Gastroesophageal sphincter (tissue), 4 donors: Measurements from ENCODE around the gene GPR137B. TPM values are rescaled to one million over a fixed set of nuclear protein-coding genes. Genes with fewer than 3 reads are reported as not detected.

Experiments
- ATAC-seq: fragments of 150-250 bp; one replicate; pipeline ENCODE4 v1.9.1; 2016; ENCODE audit warnings: mild to moderate bottlenecking, moderate library complexity
- H3K27ac ChIP-seq, 4 donors: fragments of 200-600 bp; sonication (generic) in 3 of 4; 1 replicate in 3 of 4; 2 replicates in 1 of 4; pipeline ENCODE4 v1.5.1; 2016 to 2019
- H3K27me3 ChIP-seq: fragments of 200-600 bp; sonication (generic); one replicate; pipeline ENCODE4 v1.5.1; 2019
- H3K36me3 ChIP-seq, 2 donors: fragments of 200-600 bp; sonication (generic); one replicate each; pipeline ENCODE4 v1.5.1; 2019; ENCODE audit warnings: control low read depth in 1 of 2
- H3K4me1 ChIP-seq, 3 donors: fragments of 200-600 bp; sonication (generic); 1 replicate in 2 of 3; 2 replicates in 1 of 3; pipeline ENCODE4 v1.5.1; 2016 to 2019; ENCODE audit warnings: control low read depth in 2 of 3
- H3K4me3 ChIP-seq, 2 donors: fragments of 200-600 bp; sonication (generic); one replicate each; pipeline ENCODE4 v1.5.1; 2019; ENCODE audit warnings: mild to moderate bottlenecking in 1 of 2, moderate library complexity in 1 of 2
- H3K9me3 ChIP-seq, 3 donors: fragments of 200-600 bp; sonication (generic); one replicate each; pipeline ENCODE4 v1.5.1; 2017 to 2019; ENCODE audit warnings: control low read depth in 2 of 3
- EP300 ChIP-seq: sonication (generic); formaldehyde crosslinking; IDR thresholded peaks from one replicate; pipeline ENCODE4 v1.6.1; 2017; ENCODE audit warnings: antibody characterized with exemption, mild to moderate bottlenecking
- POLR2A ChIP-seq, 2 donors: fragments of 450-650 bp; IDR thresholded peaks; one replicate each; pipeline ENCODE4 v1.6.1; 2017; ENCODE audit warnings: antibody characterized with exemption in 2 of 2, mild to moderate bottlenecking in 2 of 2, moderate library complexity in 1 of 2
- POLR2AphosphoS5 ChIP-seq: sonication (generic); formaldehyde crosslinking; IDR thresholded peaks from one replicate; pipeline ENCODE4 v1.6.1; 2017; ENCODE audit warnings: antibody characterized with exemption
- WGBS, 2 donors: methylation state at CpG; one replicate each; pipeline ENCODE4 v1.1.5; 2018; ENCODE audit warnings: low coverage in 1 of 2; 5-methylcytosine and 5-hydroxymethylcytosine counted together
- total RNA-seq, 4 donors: library from RNA; depleted of rRNA; stranded (reverse); fragments of >200 nt; gene quantifications; one replicate each; pipeline ENCODE4 v1.1.0, GENCODE V29; 2016
- TF ChIP-seq, protein P1 (sequence below), 4 experiments: fragments of 200-600 bp in 2 of 4; fragments of 450-650 bp in 2 of 4; sonication (generic) in 1 of 4; IDR thresholded peaks; one replicate each; pipeline ENCODE4 v1.5.1; 2017 to 2019; ENCODE audit warnings: antibody characterized with exemption in 4 of 4, mild to moderate bottlenecking in 2 of 4, moderate library complexity in 2 of 4

GPR137B gene
- total RNA-seq, 4 donors from 2014 or later: 11.4 to 17.7 (median 14.1) TPM

DNA sequence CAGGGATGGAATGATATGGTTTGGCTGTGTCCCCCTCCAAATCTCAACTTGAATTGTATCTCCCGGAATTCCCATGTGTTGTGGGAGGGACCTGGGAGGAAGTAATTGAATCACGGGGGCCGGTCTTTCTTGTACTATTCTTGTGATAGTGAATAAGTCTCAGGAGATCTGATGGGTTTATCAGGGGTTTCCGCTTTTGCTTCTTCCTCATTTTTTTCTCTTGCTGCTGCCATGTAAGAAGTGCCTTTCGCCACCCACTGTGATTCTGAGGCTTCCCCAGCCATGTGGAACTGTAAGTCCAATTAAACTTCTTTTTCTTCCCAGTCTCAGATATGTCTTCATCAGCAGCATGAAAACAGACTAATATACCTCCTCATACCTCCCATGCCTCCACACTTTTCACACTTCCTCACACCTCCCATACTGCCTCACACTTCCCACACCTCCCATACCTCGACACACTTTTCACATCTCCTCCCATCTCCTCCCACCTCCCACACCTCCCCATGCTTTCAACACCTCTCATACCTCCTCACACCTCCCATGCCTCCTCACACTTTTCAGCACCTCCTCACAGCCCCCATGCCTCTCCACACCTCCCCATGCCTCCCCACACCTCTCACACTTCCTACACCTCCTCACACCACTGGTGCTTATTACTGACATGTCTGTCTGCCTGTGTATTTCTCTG is 21.3 kb downstream of the GPR137B start:
- H3K27ac ChIP-seq: no peak overlapping the region
- 71 to 84% methylated on average over 5 to 6 of the region's 6 CpGs for WGBS, 2 donors
- H3K9me3 ChIP-seq: peaks cover 0 to 31% (median 0%) of the 10 kb centered on the region in 3 donors
- H3K36me3 ChIP-seq: peaks cover 0 to 11% of the 10 kb centered on the region in 2 donors
- no peak for TF ChIP-seq POLR2A (IDR thresholded peaks at IDR 0.05)
- TF ChIP-seq, protein P1, sequence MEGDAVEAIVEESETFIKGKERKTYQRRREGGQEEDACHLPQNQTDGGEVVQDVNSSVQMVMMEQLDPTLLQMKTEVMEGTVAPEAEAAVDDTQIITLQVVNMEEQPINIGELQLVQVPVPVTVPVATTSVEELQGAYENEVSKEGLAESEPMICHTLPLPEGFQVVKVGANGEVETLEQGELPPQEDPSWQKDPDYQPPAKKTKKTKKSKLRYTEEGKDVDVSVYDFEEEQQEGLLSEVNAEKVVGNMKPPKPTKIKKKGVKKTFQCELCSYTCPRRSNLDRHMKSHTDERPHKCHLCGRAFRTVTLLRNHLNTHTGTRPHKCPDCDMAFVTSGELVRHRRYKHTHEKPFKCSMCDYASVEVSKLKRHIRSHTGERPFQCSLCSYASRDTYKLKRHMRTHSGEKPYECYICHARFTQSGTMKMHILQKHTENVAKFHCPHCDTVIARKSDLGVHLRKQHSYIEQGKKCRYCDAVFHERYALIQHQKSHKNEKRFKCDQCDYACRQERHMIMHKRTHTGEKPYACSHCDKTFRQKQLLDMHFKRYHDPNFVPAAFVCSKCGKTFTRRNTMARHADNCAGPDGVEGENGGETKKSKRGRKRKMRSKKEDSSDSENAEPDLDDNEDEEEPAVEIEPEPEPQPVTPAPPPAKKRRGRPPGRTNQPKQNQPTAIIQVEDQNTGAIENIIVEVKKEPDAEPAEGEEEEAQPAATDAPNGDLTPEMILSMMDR (IDR thresholded peaks at IDR 0.05): no peak
- no peak for TF ChIP-seq EP300
- no peak for TF ChIP-seq POLR2AphosphoS5
- no peak overlapping the region for H3K4me3 ChIP-seq
- no peaks in the 10 kb centered on the region for H3K4me1 ChIP-seq
- no peaks in the 10 kb centered on the region for H3K27me3 ChIP-seq
- no peak for ATAC-seq

DNA sequence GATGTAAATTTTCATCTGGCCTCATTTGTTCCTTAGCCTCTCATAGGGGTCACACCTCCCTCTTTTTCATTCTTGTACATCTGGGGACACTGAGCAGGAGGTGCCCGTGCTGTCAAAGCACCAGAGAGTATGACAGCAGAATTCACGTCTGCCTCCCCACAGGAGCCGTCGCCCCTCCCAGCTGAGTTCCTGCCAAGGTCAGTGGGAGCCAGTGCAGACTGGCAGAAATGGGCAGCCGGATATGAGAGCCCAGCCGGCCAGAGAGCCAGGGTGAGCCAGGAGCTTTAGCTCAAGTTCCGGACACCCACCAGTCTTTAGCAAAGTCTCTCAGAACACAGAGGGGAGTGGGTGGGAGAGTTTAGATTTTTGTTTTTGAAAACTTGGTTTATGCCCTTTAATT is 21.9 kb downstream of the GPR137B start:
- Histone ChIP-seq H3K36me3 (peaks cover 0 to 11% of the 10 kb centered on the region in 2 donors), H3K27me3 (no peaks in the 10 kb centered on the region), H3K4me3 (no peak overlapping the region), H3K9me3 (peaks cover 0 to 31% (median 0%) of the 10 kb centered on the region in 3 donors), H3K4me1 (no peaks in the 10 kb centered on the region), H3K27ac (no peak overlapping the region)
- TF ChIP-seq EP300 (no peak), POLR2A (IDR thresholded peaks at IDR 0.05) (no peak), POLR2AphosphoS5 (no peak)
- TF ChIP-seq, protein P1 (IDR thresholded peaks at IDR 0.05): no peak
- ATAC-seq: no peak
- 60 to 100% methylated on average over 1 to 7 of the region's 7 CpGs for WGBS, 2 donors

DNA sequence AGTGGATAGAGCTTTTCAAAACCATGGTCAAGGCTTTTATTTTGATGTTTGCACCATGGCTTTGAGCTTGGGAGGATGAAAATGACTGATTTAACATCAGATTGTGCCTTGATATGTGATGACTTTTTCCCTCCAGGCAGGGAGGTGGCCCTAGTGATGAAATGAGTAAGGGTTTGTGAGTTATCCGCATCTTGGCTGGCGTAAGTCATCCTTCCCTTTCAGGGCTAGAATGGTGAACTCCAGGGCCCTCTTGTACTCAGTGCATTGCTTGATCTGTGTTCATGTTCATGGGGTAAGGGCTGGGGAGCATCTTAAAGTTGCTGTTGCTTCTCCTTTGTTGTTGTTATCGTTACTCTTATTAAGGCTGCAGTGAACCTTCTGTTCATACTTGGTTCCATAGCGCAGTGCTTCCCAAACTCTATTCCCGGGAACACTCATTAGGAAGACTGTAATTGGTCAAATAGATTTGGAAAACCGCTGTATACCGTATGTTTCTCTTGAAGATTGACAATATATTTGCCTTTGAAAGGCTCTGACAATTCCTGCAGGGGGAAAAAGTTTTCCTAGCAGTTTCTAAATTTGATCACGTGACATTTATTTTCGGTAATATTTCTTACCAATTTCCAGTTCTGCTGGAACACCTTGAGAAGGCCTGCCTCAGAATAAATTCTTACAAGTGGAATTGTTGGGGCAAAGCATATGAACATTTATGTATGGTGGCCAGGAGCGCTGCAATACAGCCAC is 23.1 kb downstream of the GPR137B start:
- ATAC-seq: no peak
- peaks cover 0 to 28% (median 0%) of the 10 kb centered on the region in 3 donors for H3K9me3 ChIP-seq
- peaks cover 0 to 11% of the 10 kb centered on the region in 2 donors for H3K36me3 ChIP-seq
- no peaks in the 10 kb centered on the region for H3K4me1 ChIP-seq
- H3K4me3 ChIP-seq: no peak overlapping the region
- no peaks in the 10 kb centered on the region for H3K27me3 ChIP-seq
- 90 to 93% methylated on average over 9 to 10 of the region's 10 CpGs for WGBS, 2 donors
- no peak overlapping the region for H3K27ac ChIP-seq
- TF ChIP-seq POLR2AphosphoS5 (no peak), POLR2A (IDR thresholded peaks at IDR 0.05) (no peak), EP300 (no peak)
- TF ChIP-seq, protein P1 (IDR thresholded peaks at IDR 0.05): no peak

DNA sequence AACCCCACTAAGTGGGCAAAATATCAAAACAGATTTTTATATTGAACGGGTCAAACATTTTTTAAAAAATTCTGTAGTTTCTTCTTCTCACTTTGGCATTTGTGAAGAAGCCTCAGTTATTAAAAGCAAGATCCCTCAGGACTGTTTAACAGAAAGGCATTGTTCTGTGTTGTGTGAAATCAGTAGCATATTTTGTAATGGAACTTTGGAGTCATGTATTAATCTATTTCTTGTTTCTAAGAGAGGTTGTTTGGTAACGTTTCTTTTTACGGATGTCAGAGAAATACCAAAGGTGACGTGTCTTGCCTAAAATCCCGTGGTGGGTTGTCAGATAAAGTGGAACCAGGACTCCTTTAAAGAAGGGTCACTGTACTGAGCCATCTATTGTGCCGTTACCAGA is 23.7 kb downstream of the GPR137B start:
- WGBS, 2 donors: 87 to 88% methylated on average over 6 of the region's 6 CpGs
- Histone ChIP-seq H3K36me3 (peaks cover 0 to 10% of the 10 kb centered on the region in 2 donors), H3K4me1 (no peaks in the 10 kb centered on the region), H3K9me3 (peaks cover 0 to 21% (median 0%) of the 10 kb centered on the region in 3 donors), H3K27ac (no peak overlapping the region), H3K27me3 (no peaks in the 10 kb centered on the region), H3K4me3 (no peak overlapping the region)
- no peak for TF ChIP-seq EP300
- TF ChIP-seq POLR2A (IDR thresholded peaks at IDR 0.05): no peak
- TF ChIP-seq, protein P1 (IDR thresholded peaks at IDR 0.05): no peak
- no peak for TF ChIP-seq POLR2AphosphoS5
- no peak for ATAC-seq
